Heart left ventricle (tissue), 13 donors: Measurements from ENCODE around the gene HMX1.

Source experiments
- CTCF ChIP-seq, 12 donors: fragments of 200-600 bp; sonication (generic) in 4 of 12; IDR thresholded peaks; one replicate each; pipeline versions ENCODE4 v1.5.0 to v1.8.0; 2018 to 2022; ENCODE audit warnings: antibody characterized with exemption in 12 of 12, mild to moderate bottlenecking in 5 of 12
- POLR2A ChIP-seq, 2 donors: fragments of 450-650 bp; IDR thresholded peaks; one replicate each; pipeline ENCODE4 v1.6.1; 2017; ENCODE audit warnings: antibody characterized with exemption in 2 of 2, mild to moderate bottlenecking in 2 of 2, moderate library complexity in 2 of 2
- donor health status: ischemic (EF 13 %, LVEDD 7.1; RV severe dilation, severe dysfunction).
- donor health status: DM: no; HTN: yes; CAD: no.
- donor health status: DM: no; HTN: no; CAD: no.
- donor health status: ischemic (EF 25% LVEDD 6.9; RV normal size, moderate dysfunction).
- donor health status: ischemic (EF 25% LVEDD 5.7; RV mildly dilated, moderate dysfunction).
- donor health status: ischemic (EF 35%, LVEDD 5.7; RV mildly dilated, moderate dysfunction).
- donor health status: nonischemic (EF 11% LVEDD 7.7; RV severe dilation, severe dysfunction).
- donor health status: DM: yes; HTN: yes; CAD: no.
- donor health status: PGD.
- donor health status: ischemic (EF 29% LVEDD 5.4; RV normal size, mild dysfunction).
- donor health status: nonischemic (EF 23%, LVEDD 6.1; RV moderate dilation, normal function).

- no peak for TF ChIP-seq CTCF (IDR thresholded peaks at IDR 0.05)
- no peak for TF ChIP-seq POLR2A (IDR thresholded peaks at IDR 0.05)
These were observed 54.4 kb downstream of the HMX1 start for GRCh38 chr4:8817096-8817812.
